ENCODE data around the gene SOCS7. TPM values are rescaled to one million over a fixed set of nuclear protein-coding genes. Genes with fewer than 3 reads are reported as not detected.

Gene SOCS7
- total and polyA plus RNA-seq, 2 experiments from 2014 or later: 2.7 to 15.9 TPM

GRCh38 chr17:38428643-38429371 lies 77.2 kb downstream of the SOCS7 start:
- Histone ChIP-seq H3K4me1 (ENCODE audit: insufficient read depth) (peaks cover 13% of the 10 kb centered on the region), H3K9me3 (ENCODE audit: low read depth) (no peaks in the 10 kb centered on the region), H3K4me3 (peak overlapping the region; percentile 95), H3K27me3 (no peaks in the 10 kb centered on the region), H2AFZ (peak overlapping the region; percentile 68), H3K36me3 (replicated peaks; ENCODE audit: insufficient read depth, low read depth) (no peaks in the 10 kb centered on the region), H4K20me1 (ENCODE audit: insufficient read depth, poor library complexity, severe bottlenecking) (no peaks in the 10 kb centered on the region), H3K79me2 (peaks cover 4% of the 10 kb centered on the region), H3K4me2 (peak overlapping the region; percentile 99), H3K27ac (peak overlapping the region; percentile 56), H3K9me2 (replicated peaks; ENCODE audit: insufficient read depth) (no peaks in the 10 kb centered on the region)
- WGBS (ENCODE audit: low lambda C conversion rate, missing lambda C conversion rate): 21% methylated on average over 4 of the region's 56 CpGs
- no peak for TF ChIP-seq EZH2phosphoT487 (IDR thresholded peaks at IDR 0.05; ENCODE audit: low read depth, severe bottlenecking, unreplicated experiment)
- no peak for TF ChIP-seq CTCF (IDR thresholded peaks at IDR 0.05; ENCODE audit: poor library complexity)
- TF ChIP-seq EZH2 (IDR thresholded peaks at IDR 0.05; ENCODE audit: borderline replicate concordance): no peak
- DNase-seq (ENCODE audit: low spot score): peak; percentile 62

- no peaks in the 10 kb centered on the region for H3K9me3 ChIP-seq (ENCODE audit: low read depth)
- peaks cover 13% of the 10 kb centered on the region for H3K4me1 ChIP-seq (ENCODE audit: insufficient read depth)
- H3K4me3 ChIP-seq: no peak overlapping the region
- peak overlapping the region; percentile 68 for H2AFZ ChIP-seq
- no peak for DNase-seq (ENCODE audit: low spot score)
- 75% methylated on average over 8 of the region's 9 CpGs for WGBS (ENCODE audit: low lambda C conversion rate, missing lambda C conversion rate)
- no peaks in the 10 kb centered on the region for H3K27me3 ChIP-seq
- no peaks in the 10 kb centered on the region for H3K9me2 ChIP-seq (replicated peaks; ENCODE audit: insufficient read depth)
- peak overlapping the region; percentile 56 for H3K27ac ChIP-seq
- no peaks in the 10 kb centered on the region for H4K20me1 ChIP-seq (ENCODE audit: insufficient read depth, poor library complexity, severe bottlenecking)
- peaks cover 4% of the 10 kb centered on the region for H3K79me2 ChIP-seq
- no peaks in the 10 kb centered on the region for H3K36me3 ChIP-seq (replicated peaks; ENCODE audit: insufficient read depth, low read depth)
- TF ChIP-seq CTCF (IDR thresholded peaks at IDR 0.05; ENCODE audit: poor library complexity) (no peak), EZH2 (IDR thresholded peaks at IDR 0.05; ENCODE audit: borderline replicate concordance) (no peak), EZH2phosphoT487 (IDR thresholded peaks at IDR 0.05; ENCODE audit: low read depth, severe bottlenecking, unreplicated experiment) (no peak)
- H3K4me2 ChIP-seq: peak overlapping the region; percentile 99
These were observed 77.9 kb downstream of the SOCS7 start for GRCh38 chr17:38429476-38430100.

- DNase-seq (ENCODE audit: low spot score): no peak
- Histone ChIP-seq H4K20me1 (ENCODE audit: insufficient read depth, poor library complexity, severe bottlenecking) (no peaks in the 10 kb centered on the region), H3K4me1 (ENCODE audit: insufficient read depth) (peaks cover 13% of the 10 kb centered on the region), H2AFZ (no peak overlapping the region), H3K4me3 (no peak overlapping the region), H3K4me2 (peak overlapping the region; percentile 99), H3K9me2 (replicated peaks; ENCODE audit: insufficient read depth) (no peaks in the 10 kb centered on the region), H3K36me3 (replicated peaks; ENCODE audit: insufficient read depth, low read depth) (no peaks in the 10 kb centered on the region), H3K27ac (peak overlapping the region; percentile 56), H3K79me2 (peaks cover 4% of the 10 kb centered on the region), H3K9me3 (ENCODE audit: low read depth) (no peaks in the 10 kb centered on the region), H3K27me3 (no peaks in the 10 kb centered on the region)
- TF ChIP-seq CTCF (IDR thresholded peaks at IDR 0.05; ENCODE audit: poor library complexity) (no peak), EZH2phosphoT487 (IDR thresholded peaks at IDR 0.05; ENCODE audit: low read depth, severe bottlenecking, unreplicated experiment) (no peak), EZH2 (IDR thresholded peaks at IDR 0.05; ENCODE audit: borderline replicate concordance) (no peak)
- WGBS (ENCODE audit: low lambda C conversion rate, missing lambda C conversion rate): 55% methylated on average over 3 of the region's 3 CpGs
These were observed 78.7 kb downstream of the SOCS7 start for GRCh38 chr17:38430316-38430715.

Data from hepatocyte (in vitro differentiated cells).